Neural cell (in vitro differentiated cells): ENCODE results near the gene SIAH2. TPM values are rescaled to one million over a fixed set of nuclear protein-coding genes. Genes with fewer than 3 reads are reported as not detected.

ENCODE experiments used
- H2AFZ ChIP-seq: fragments of 200-600, 300-800 bp; sonication (generic), shearing (Covaris generic); 2 replicates; pipeline ENCODE4 v1.6.0; 2014; ENCODE audit warnings: low read depth, mild to moderate bottlenecking, antibody characterized with exemption, low read length, moderate library complexity
- H3F3A ChIP-seq: fragments of 200-600 bp; shearing (Covaris generic); 2 replicates; pipeline ENCODE4 v1.6.1; 2016; ENCODE audit warnings: mild to moderate bottlenecking, moderate library complexity, mixed read lengths, antibody characterized with exemption, low read length; ENCODE audit not compliant: insufficient read depth, poor library complexity, severe bottlenecking
- H3K27ac ChIP-seq: fragments of 200-600, 300-800 bp; sonication (generic), shearing (Covaris generic); 2 replicates; pipeline ENCODE4 v1.5.1; 2014; ENCODE audit warnings: mild to moderate bottlenecking, low read length, moderate library complexity
- H3K27me3 ChIP-seq: fragments of 300-800, 200-600 bp; sonication (generic), shearing (Covaris generic); 2 replicates; pipeline ENCODE4 v1.6.0; 2014; ENCODE audit warnings: mild to moderate bottlenecking, low read depth, low read length, moderate library complexity; ENCODE audit not compliant: insufficient read depth
- H3K36me3 ChIP-seq: fragments of 300-800, 200-600 bp; sonication (generic), shearing (Covaris generic); 2 replicates; pipeline ENCODE4 v1.5.1; 2014; ENCODE audit warnings: mild to moderate bottlenecking, antibody characterized with exemption, low read length, moderate library complexity; ENCODE audit not compliant: insufficient read depth
- H3K4me2 ChIP-seq: fragments of 300-800, 200-600 bp; sonication (generic), shearing (Covaris generic); 2 replicates; pipeline ENCODE4 v1.6.0; 2014; ENCODE audit warnings: mild to moderate bottlenecking, low read length
- H3K4me3 ChIP-seq: fragments of 300-800, 200-600 bp; sonication (generic), shearing (Covaris generic); 2 replicates; pipeline ENCODE4 v1.5.1; 2014; ENCODE audit warnings: mild to moderate bottlenecking, low read length, moderate library complexity
- H3K79me2 ChIP-seq: fragments of 200-600 bp; shearing (Covaris generic); replicated peaks from 2 replicates; pipeline ENCODE4 v1.6.0; 2014; ENCODE audit warnings: mild to moderate bottlenecking, low read length, moderate library complexity; ENCODE audit not compliant: insufficient read depth
- H3K9ac ChIP-seq: fragments of 300-800, 200-600 bp; sonication (generic), shearing (Covaris generic); 2 replicates; pipeline ENCODE4 v1.6.1; 2016; ENCODE audit warnings: mild to moderate bottlenecking, low read length, mixed read lengths
- H3K9me2 ChIP-seq: fragments of 200-600 bp; shearing (Covaris generic); 2 replicates; pipeline ENCODE4 v1.6.1; 2016; ENCODE audit warnings: mild to moderate bottlenecking, low read length, mixed read lengths; ENCODE audit not compliant: insufficient read depth
- H3K9me3 ChIP-seq: fragments of 200-600, 300-800 bp; sonication (generic), shearing (Covaris generic); 2 replicates; pipeline ENCODE4 v1.6.1; 2016; ENCODE audit warnings: mild to moderate bottlenecking, mixed run types, low read length, moderate library complexity, mixed read lengths
- H4K20me1 ChIP-seq: fragments of 200-600 bp; shearing (Covaris generic); 2 replicates; pipeline ENCODE4 v1.6.1; 2016; ENCODE audit warnings: mild to moderate bottlenecking, mixed run types; ENCODE audit not compliant: insufficient read depth
- EP300 ChIP-seq: fragments of 450-650 bp; conservative IDR thresholded peaks from 2 replicates; pipeline ENCODE4 v1.6.1; 2014; ENCODE audit warnings: antibody characterized with exemption, mild to moderate bottlenecking, moderate library complexity; ENCODE audit not compliant: poor library complexity, severe bottlenecking
- MXI1 ChIP-seq: fragments of 450-650 bp; conservative IDR thresholded peaks from 2 replicates; pipeline ENCODE4 v1.6.1; 2014; ENCODE audit warnings: antibody characterized with exemption, mild to moderate bottlenecking; ENCODE audit not compliant: poor library complexity, severe bottlenecking
- POLR2AphosphoS5 ChIP-seq: IDR thresholded peaks from 2 replicates; pipeline ENCODE4 v1.6.1; 2012
- RAD21 ChIP-seq: fragments of 450-650 bp; conservative IDR thresholded peaks from 2 replicates; pipeline ENCODE4 v1.6.1; 2014; ENCODE audit warnings: antibody characterized with exemption, mild to moderate bottlenecking, moderate library complexity
- SMC3 ChIP-seq: fragments of 450-650 bp; conservative IDR thresholded peaks from 2 replicates; pipeline ENCODE4 v1.6.1; 2014; ENCODE audit warnings: antibody characterized with exemption, mild to moderate bottlenecking, moderate library complexity; ENCODE audit not compliant: poor library complexity
- polyA plus RNA-seq: library from polyadenylated mRNA; depleted of rRNA; stranded (reverse); fragments of >200 nt; gene quantifications from 2 replicates; pipeline ENCODE4 v1.2.3, GENCODE V29; 2014
- TF ChIP-seq, protein P1 (sequence below): fragments of 450-650 bp; IDR thresholded peaks from 2 replicates; pipeline ENCODE4 v1.5.1; 2014; ENCODE audit warnings: antibody characterized with exemption, mild to moderate bottlenecking, moderate library complexity; ENCODE audit not compliant: poor library complexity, severe bottlenecking
- TF ChIP-seq, protein P2 (sequence below): IDR thresholded peaks from 2 replicates; pipeline ENCODE4 v1.6.1; 2012; ENCODE audit warnings: borderline replicate concordance

Gene SIAH2
- polyA plus RNA-seq, 1 donor from 2014 or later: 21.8 TPM

- H3K9me2 ChIP-seq: no peaks in the 10 kb centered on the region
- H2AFZ ChIP-seq: no peak overlapping the region
- no peak overlapping the region for H3K4me3 ChIP-seq
- H3K4me2 ChIP-seq: no peak overlapping the region
- H3K9me3 ChIP-seq: no peaks in the 10 kb centered on the region
- no peaks in the 10 kb centered on the region for H3K27me3 ChIP-seq
- no peaks in the 10 kb centered on the region for H4K20me1 ChIP-seq
- H3K27ac ChIP-seq: no peak overlapping the region
- TF ChIP-seq SMC3: no peak
- TF ChIP-seq, protein P1, sequence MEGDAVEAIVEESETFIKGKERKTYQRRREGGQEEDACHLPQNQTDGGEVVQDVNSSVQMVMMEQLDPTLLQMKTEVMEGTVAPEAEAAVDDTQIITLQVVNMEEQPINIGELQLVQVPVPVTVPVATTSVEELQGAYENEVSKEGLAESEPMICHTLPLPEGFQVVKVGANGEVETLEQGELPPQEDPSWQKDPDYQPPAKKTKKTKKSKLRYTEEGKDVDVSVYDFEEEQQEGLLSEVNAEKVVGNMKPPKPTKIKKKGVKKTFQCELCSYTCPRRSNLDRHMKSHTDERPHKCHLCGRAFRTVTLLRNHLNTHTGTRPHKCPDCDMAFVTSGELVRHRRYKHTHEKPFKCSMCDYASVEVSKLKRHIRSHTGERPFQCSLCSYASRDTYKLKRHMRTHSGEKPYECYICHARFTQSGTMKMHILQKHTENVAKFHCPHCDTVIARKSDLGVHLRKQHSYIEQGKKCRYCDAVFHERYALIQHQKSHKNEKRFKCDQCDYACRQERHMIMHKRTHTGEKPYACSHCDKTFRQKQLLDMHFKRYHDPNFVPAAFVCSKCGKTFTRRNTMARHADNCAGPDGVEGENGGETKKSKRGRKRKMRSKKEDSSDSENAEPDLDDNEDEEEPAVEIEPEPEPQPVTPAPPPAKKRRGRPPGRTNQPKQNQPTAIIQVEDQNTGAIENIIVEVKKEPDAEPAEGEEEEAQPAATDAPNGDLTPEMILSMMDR: no peak
- no peak overlapping the region for H3K9ac ChIP-seq
- H3F3A ChIP-seq: no peaks in the 10 kb centered on the region
- no peaks in the 10 kb centered on the region for H3K79me2 ChIP-seq
- H3K36me3 ChIP-seq: no peaks in the 10 kb centered on the region
Observed at GRCh38 chr3:150810641-150811040, 47.7 kb upstream of the SIAH2 start.

GRCh38 chr3:150806185-150806835 lies 43.3 kb upstream of the SIAH2 start:
- no peak overlapping the region for H3K4me2 ChIP-seq
- H3K27ac ChIP-seq: no peak overlapping the region
- H3K4me3 ChIP-seq: no peak overlapping the region
- no peaks in the 10 kb centered on the region for H3F3A ChIP-seq
- no peak overlapping the region for H2AFZ ChIP-seq
- no peaks in the 10 kb centered on the region for H4K20me1 ChIP-seq
- no peaks in the 10 kb centered on the region for H3K9me3 ChIP-seq
- no peaks in the 10 kb centered on the region for H3K36me3 ChIP-seq
- H3K9me2 ChIP-seq: no peaks in the 10 kb centered on the region
- H3K9ac ChIP-seq: no peak overlapping the region
- H3K27me3 ChIP-seq: no peaks in the 10 kb centered on the region
- TF ChIP-seq, protein P2, sequence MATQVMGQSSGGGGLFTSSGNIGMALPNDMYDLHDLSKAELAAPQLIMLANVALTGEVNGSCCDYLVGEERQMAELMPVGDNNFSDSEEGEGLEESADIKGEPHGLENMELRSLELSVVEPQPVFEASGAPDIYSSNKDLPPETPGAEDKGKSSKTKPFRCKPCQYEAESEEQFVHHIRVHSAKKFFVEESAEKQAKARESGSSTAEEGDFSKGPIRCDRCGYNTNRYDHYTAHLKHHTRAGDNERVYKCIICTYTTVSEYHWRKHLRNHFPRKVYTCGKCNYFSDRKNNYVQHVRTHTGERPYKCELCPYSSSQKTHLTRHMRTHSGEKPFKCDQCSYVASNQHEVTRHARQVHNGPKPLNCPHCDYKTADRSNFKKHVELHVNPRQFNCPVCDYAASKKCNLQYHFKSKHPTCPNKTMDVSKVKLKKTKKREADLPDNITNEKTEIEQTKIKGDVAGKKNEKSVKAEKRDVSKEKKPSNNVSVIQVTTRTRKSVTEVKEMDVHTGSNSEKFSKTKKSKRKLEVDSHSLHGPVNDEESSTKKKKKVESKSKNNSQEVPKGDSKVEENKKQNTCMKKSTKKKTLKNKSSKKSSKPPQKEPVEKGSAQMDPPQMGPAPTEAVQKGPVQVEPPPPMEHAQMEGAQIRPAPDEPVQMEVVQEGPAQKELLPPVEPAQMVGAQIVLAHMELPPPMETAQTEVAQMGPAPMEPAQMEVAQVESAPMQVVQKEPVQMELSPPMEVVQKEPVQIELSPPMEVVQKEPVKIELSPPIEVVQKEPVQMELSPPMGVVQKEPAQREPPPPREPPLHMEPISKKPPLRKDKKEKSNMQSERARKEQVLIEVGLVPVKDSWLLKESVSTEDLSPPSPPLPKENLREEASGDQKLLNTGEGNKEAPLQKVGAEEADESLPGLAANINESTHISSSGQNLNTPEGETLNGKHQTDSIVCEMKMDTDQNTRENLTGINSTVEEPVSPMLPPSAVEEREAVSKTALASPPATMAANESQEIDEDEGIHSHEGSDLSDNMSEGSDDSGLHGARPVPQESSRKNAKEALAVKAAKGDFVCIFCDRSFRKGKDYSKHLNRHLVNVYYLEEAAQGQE: no peak
- TF ChIP-seq, protein P1: no peak
- TF ChIP-seq MXI1: no peak
- no peak for TF ChIP-seq SMC3
- H3K79me2 ChIP-seq: no peaks in the 10 kb centered on the region

GRCh38 chr3:150805354-150805753 lies 42.4 kb upstream of the SIAH2 start:
- Histone ChIP-seq H3K79me2 (no peaks in the 10 kb centered on the region), H3K27ac (no peak overlapping the region), H4K20me1 (no peaks in the 10 kb centered on the region), H3K4me2 (no peak overlapping the region), H3K9me3 (no peaks in the 10 kb centered on the region), H2AFZ (no peak overlapping the region), H3K36me3 (no peaks in the 10 kb centered on the region), H3K9me2 (no peaks in the 10 kb centered on the region), H3K27me3 (no peaks in the 10 kb centered on the region), H3F3A (no peaks in the 10 kb centered on the region), H3K9ac (no peak overlapping the region), H3K4me3 (no peak overlapping the region)
- TF ChIP-seq SMC3 (no peak), EP300 (no peak), POLR2AphosphoS5 (no peak), RAD21 (no peak)
- TF ChIP-seq, protein P1: no peak
- TF ChIP-seq, protein P2: no peak
